Activated CD8-positive, alpha-beta memory T cell treated with anti-CD3 and anti-CD28 coated beads for 24 hours (primary cell): ENCODE data around the gene TCERG1L.
"Not testable (repeated sequence)": the region's sequence is repeated elsewhere in the genome, so short reads cannot be mapped to it uniquely, and the experiment has no call there.

Experiments
- DNase-seq: peaks from one replicate; pipeline ENCODE4 v3.0.0-alpha.2; 2020

TCERG1L gene

GRCh38 chr10:131115801-131116200 is 195.7 kb downstream of the TCERG1L start:
- no peak for DNase-seq

GRCh38 chr10:131115321-131115720 is 196.2 kb downstream of the TCERG1L start:
- no peak for DNase-seq

- DNase-seq, result no peak
Measured at GRCh38 chr10:131114846-131115245, 196.7 kb downstream of the TCERG1L start.

- no peak for DNase-seq
Measured at GRCh38 chr10:131113709-131114291, 197.7 kb downstream of the TCERG1L start.

- no peak for DNase-seq
Measured at GRCh38 chr10:131113165-131113564, 198.4 kb downstream of the TCERG1L start.

- DNase-seq, result no peak
Measured at GRCh38 chr10:131112691-131113090, 198.8 kb downstream of the TCERG1L start.

GRCh38 chr10:131111471-131112080 is 199.9 kb downstream of the TCERG1L start:
- DNase-seq, result no peak

GRCh38 chr10:131111007-131111406 is 200.5 kb downstream of the TCERG1L start:
- no peak for DNase-seq

GRCh38 chr10:131110241-131110783 is 201.2 kb downstream of the TCERG1L start:
- no peak for DNase-seq

GRCh38 chr10:131109726-131110125 is 201.8 kb downstream of the TCERG1L start:
- DNase-seq, result no peak

- no peak for DNase-seq
Measured at GRCh38 chr10:131109291-131109690, 202.2 kb downstream of the TCERG1L start.

GRCh38 chr10:131107970-131108369 is 203.6 kb downstream of the TCERG1L start:
- no peak for DNase-seq

GRCh38 chr10:131102676-131103075 is 208.8 kb downstream of the TCERG1L start:
- no peak for DNase-seq

GRCh38 chr10:131102147-131102546 is 209.4 kb downstream of the TCERG1L start:
- no peak for DNase-seq

- not testable (repeated sequence) for DNase-seq
Measured at GRCh38 chr10:131100418-131101410, 210.8 kb downstream of the TCERG1L start.

- DNase-seq, result no peak
Measured at GRCh38 chr10:131099028-131099726, 212.3 kb downstream of the TCERG1L start.

- no peak for DNase-seq
Measured at GRCh38 chr10:131098416-131098952, 213.0 kb downstream of the TCERG1L start.

- DNase-seq, result no peak
Measured at GRCh38 chr10:131096031-131096430, 215.5 kb downstream of the TCERG1L start.

GRCh38 chr10:131095313-131095580 is 216.3 kb downstream of the TCERG1L start:
- DNase-seq, result no peak

GRCh38 chr10:131094527-131095312 is 216.8 kb downstream of the TCERG1L start:
- DNase-seq, result no peak

GRCh38 chr10:131093795-131094366 is 217.6 kb downstream of the TCERG1L start:
- no peak for DNase-seq

- DNase-seq, result no peak
Measured at GRCh38 chr10:131093346-131093745, 218.2 kb downstream of the TCERG1L start.
